Activated CD4-positive, alpha-beta T cell treated with anti-CD3 and anti-CD28 coated beads, Interleukin-2, amount 50 U/mL, for 1 hour (primary cell): ENCODE measurements around the gene PARD3B.

Experiments
- DNase-seq: peaks from one replicate; pipeline ENCODE4 v3.0.0-alpha.2; 2020

PARD3B gene

GRCh38 chr2:205079173-205079572 lies 533.9 kb downstream of the PARD3B start:
- DNase-seq = no peak

- no peak for DNase-seq
Measured at GRCh38 chr2:205086662-205087061, 541.4 kb downstream of the PARD3B start.

GRCh38 chr2:205087862-205088261 lies 542.6 kb downstream of the PARD3B start:
- no peak for DNase-seq

- no peak for DNase-seq
Measured at GRCh38 chr2:205089958-205090357, 544.7 kb downstream of the PARD3B start.

- DNase-seq = no peak
Measured at GRCh38 chr2:205091411-205091810, 546.1 kb downstream of the PARD3B start.

- DNase-seq = no peak
Measured at GRCh38 chr2:205094031-205094430, 548.8 kb downstream of the PARD3B start.

GRCh38 chr2:205103699-205104098 lies 558.4 kb downstream of the PARD3B start:
- no peak for DNase-seq

- DNase-seq = no peak
Measured at GRCh38 chr2:205107810-205108209, 562.5 kb downstream of the PARD3B start.

GRCh38 chr2:205115511-205115910 lies 570.2 kb downstream of the PARD3B start:
- DNase-seq = no peak

GRCh38 chr2:205117125-205117524 lies 571.9 kb downstream of the PARD3B start:
- no peak for DNase-seq

GRCh38 chr2:205119136-205119535 lies 573.9 kb downstream of the PARD3B start:
- DNase-seq = no peak

- no peak for DNase-seq
Measured at GRCh38 chr2:205128726-205129125, 583.5 kb downstream of the PARD3B start.

- no peak for DNase-seq
Measured at GRCh38 chr2:205129531-205129930, 584.3 kb downstream of the PARD3B start.

GRCh38 chr2:205130111-205130829 lies 585.0 kb downstream of the PARD3B start:
- DNase-seq = no peak

- DNase-seq = no peak
Measured at GRCh38 chr2:205133544-205133943, 588.3 kb downstream of the PARD3B start.

- no peak for DNase-seq
Measured at GRCh38 chr2:205138735-205139134, 593.5 kb downstream of the PARD3B start.

GRCh38 chr2:205139822-205140463 lies 594.7 kb downstream of the PARD3B start:
- no peak for DNase-seq

GRCh38 chr2:205141381-205141780 lies 596.1 kb downstream of the PARD3B start:
- DNase-seq = no peak

- no peak for DNase-seq
Measured at GRCh38 chr2:205145888-205146287, 600.6 kb downstream of the PARD3B start.

GRCh38 chr2:205148755-205149154 lies 603.5 kb downstream of the PARD3B start:
- DNase-seq = no peak

- no peak for DNase-seq
Measured at GRCh38 chr2:205156457-205156856, 611.2 kb downstream of the PARD3B start.

- no peak for DNase-seq
Measured at GRCh38 chr2:205158404-205158803, 613.1 kb downstream of the PARD3B start.

- DNase-seq = no peak
Measured at GRCh38 chr2:205161156-205161839, 616.0 kb downstream of the PARD3B start.

- no peak for DNase-seq
Measured at GRCh38 chr2:205166745-205167144, 621.5 kb downstream of the PARD3B start.
